Liver (tissue), 9 donors: ENCODE data around the gene C3orf20. TPM values are rescaled to one million over a fixed set of nuclear protein-coding genes. Genes with fewer than 3 reads are reported as not detected.

Source experiments
- DNase-seq: peaks from one replicate; pipeline ENCODE4 v3.0.0-alpha.2; 2017; ENCODE audit warnings: low spot score
- H3K27ac ChIP-seq, 2 donors: one replicate each; pipeline ENCODE4 v1.7.0; 2013; ENCODE audit warnings: inconsistent platforms in 2 of 2, low read length in 2 of 2, control low read depth in 1 of 2, low read depth in 1 of 2, mild to moderate bottlenecking in 1 of 2
- H3K27me3 ChIP-seq, 4 donors: one replicate each; pipeline versions ENCODE4 v1.6.1 to v1.7.0; 2013; ENCODE audit warnings: low read length in 3 of 4, inconsistent platforms in 1 of 4, mild to moderate bottlenecking in 1 of 4, moderate library complexity in 1 of 4; ENCODE audit not compliant: control insufficient read depth in 4 of 4, insufficient read depth in 4 of 4
- H3K36me3 ChIP-seq, 4 donors: one replicate each; pipeline versions ENCODE4 v1.6.1 to v1.7.0; 2013; ENCODE audit warnings: low read length in 3 of 4, mild to moderate bottlenecking in 3 of 4, low read depth in 1 of 4, moderate library complexity in 1 of 4; ENCODE audit not compliant: control insufficient read depth in 4 of 4, insufficient read depth in 3 of 4
- H3K4me1 ChIP-seq, 4 donors: one replicate each; pipeline versions ENCODE4 v1.6.1 to v1.7.0; 2013; ENCODE audit warnings: low read length in 3 of 4, mild to moderate bottlenecking in 3 of 4, moderate library complexity in 1 of 4; ENCODE audit not compliant: control insufficient read depth in 4 of 4, insufficient read depth in 4 of 4
- H3K4me3 ChIP-seq, 3 donors: one replicate each; pipeline versions ENCODE4 v1.6.1 to v1.7.0; 2013; ENCODE audit warnings: low read length in 3 of 3, control low read depth in 1 of 3, low read depth in 1 of 3, mild to moderate bottlenecking in 1 of 3
- H3K9ac ChIP-seq, 2 donors: one replicate each; pipeline ENCODE4 v1.7.0; 2013; ENCODE audit warnings: low read length in 2 of 2, mild to moderate bottlenecking in 2 of 2, moderate library complexity in 2 of 2, control low read depth in 1 of 2, low read depth in 1 of 2
- H3K9me3 ChIP-seq, 4 donors: one replicate each; pipeline versions ENCODE4 v1.6.1 to v1.7.0; 2013; ENCODE audit warnings: low read length in 3 of 4; ENCODE audit not compliant: control insufficient read depth in 4 of 4
- EGR1 ChIP-seq, 2 donors: IDR thresholded peaks; 2 replicates each; pipeline ENCODE4 v1.6.1; 2016 to 2018; ENCODE audit warnings: antibody characterized with exemption in 2 of 2, low read depth in 2 of 2
- HNF4A ChIP-seq, 2 donors: conservative IDR thresholded peaks; 2 replicates each; pipeline ENCODE4 v1.6.1; 2016; ENCODE audit warnings: antibody characterized with exemption in 2 of 2, mild to moderate bottlenecking in 2 of 2
- HNF4G ChIP-seq: IDR thresholded peaks from 2 replicates; pipeline ENCODE4 v1.6.1; 2016; ENCODE audit warnings: antibody characterized with exemption
- NR2F2 ChIP-seq: IDR thresholded peaks from 2 replicates; pipeline ENCODE4 v1.6.1; 2016; ENCODE audit warnings: antibody characterized with exemption
- RAD21 ChIP-seq, 2 donors: IDR thresholded peaks; 2 replicates each; pipeline ENCODE4 v1.6.1; 2016; ENCODE audit warnings: antibody characterized with exemption in 2 of 2, mild to moderate bottlenecking in 2 of 2
- REST ChIP-seq: IDR thresholded peaks from 2 replicates; pipeline ENCODE4 v1.6.1; 2016; ENCODE audit warnings: antibody characterized with exemption, mild to moderate bottlenecking
- RXRA ChIP-seq, 2 donors: IDR thresholded peaks; 2 replicates each; pipeline ENCODE4 v1.6.1; 2017 to 2018; ENCODE audit warnings: antibody characterized with exemption in 2 of 2, mild to moderate bottlenecking in 1 of 2
- SP1 ChIP-seq: IDR thresholded peaks from 2 replicates; pipeline ENCODE4 v1.6.1; 2018; ENCODE audit warnings: antibody characterized with exemption, mild to moderate bottlenecking
- WGBS: extraction: QIAGEN DNeasy Blood & Tissue Kit; methylation state at CpG from one replicate; pipeline ENCODE4 v1.1.7; 2013; 5-methylcytosine and 5-hydroxymethylcytosine counted together
- polyA plus RNA-seq, 2 donors: library from polyadenylated mRNA; stranded (reverse) in 1 of 2; unstranded in 1 of 2; fragments of 200-250 nt in 1 of 2; fragments of >200 nt in 1 of 2; fragmentation: Nextera tagmentation in 1 of 2; extraction: Ambion mirVana in 1 of 2; gene quantifications; one replicate each; pipeline versions ENCODE4 v1.2.1 to v1.2.3, GENCODE V29; 2013 to 2015
- total RNA-seq, 2 donors: library from RNA; depleted of rRNA; stranded (reverse); fragments of >200 nt; gene quantifications; one replicate each; pipeline ENCODE4 v1.2.3, GENCODE V29; 2014
- donor health status: healthy.
- donor health status: healthy.
- donor health status: healthy.
- donor health status: healthy.
- donor health status: healthy.

The C3orf20 gene
- total and polyA plus RNA-seq, 4 donors = 0.05 to 0.08 TPM; not detected in 2

DNA sequence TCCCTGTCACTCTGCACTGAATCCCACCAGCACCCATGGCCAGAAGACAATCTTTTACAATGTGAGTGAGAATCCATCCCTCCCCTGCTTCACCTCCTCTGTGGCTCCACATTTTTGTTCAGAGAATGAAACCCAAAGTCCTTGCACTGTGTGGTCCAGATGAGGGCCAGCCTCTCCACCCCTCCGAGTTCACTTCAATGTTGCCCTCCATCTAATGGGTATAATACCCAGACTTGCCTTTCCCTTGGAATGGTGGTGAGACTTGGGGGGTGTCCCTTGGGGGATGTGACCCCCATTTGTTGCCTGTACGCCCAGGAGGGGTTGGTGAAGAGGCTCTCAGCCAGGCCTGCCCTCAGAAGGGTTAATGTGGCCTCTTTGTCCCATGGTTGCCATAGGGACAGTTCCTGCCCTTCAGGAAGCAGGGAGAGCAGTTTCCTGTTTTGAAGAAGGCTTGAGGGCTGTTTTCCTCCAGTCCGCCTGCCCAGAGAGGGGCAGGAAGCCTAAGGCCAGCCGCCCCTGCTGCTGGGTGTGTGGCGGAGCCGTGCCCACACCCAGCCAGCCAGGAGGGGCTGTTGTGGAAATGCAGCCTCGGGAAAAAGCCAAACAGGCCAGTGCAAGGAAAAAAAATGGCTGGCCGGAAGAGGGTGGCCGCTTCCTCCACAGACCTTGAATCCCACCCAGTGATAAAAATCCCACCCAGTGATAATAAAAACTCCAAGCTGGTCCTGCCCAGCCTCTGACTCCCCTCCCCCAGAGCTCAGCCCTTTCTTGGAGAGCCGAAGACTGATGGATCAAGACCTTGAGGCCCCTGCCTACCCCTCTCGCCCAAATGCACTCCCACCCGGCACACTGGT lies 129.3 kb downstream of the C3orf20 start:
- no peaks in the 10 kb centered on the region for H3K9me3 ChIP-seq
- no peaks in the 10 kb centered on the region for H3K27me3 ChIP-seq
- TF ChIP-seq HNF4G = peak; percentile 43
- TF ChIP-seq RAD21 (IDR thresholded peaks at IDR 0.05) = no peak
- peak in 1 of 2 donors; percentile 71 for TF ChIP-seq HNF4A (conservative IDR thresholded peaks at IDR 0.05)
- peak; percentile 76 for TF ChIP-seq NR2F2
- TF ChIP-seq SP1 = peak; percentile 9
- H3K27ac ChIP-seq = peak overlapping the region; percentile 48 to 58
- H3K36me3 ChIP-seq = no peaks in the 10 kb centered on the region
- H3K9ac ChIP-seq = no peak overlapping the region
- H3K4me1 ChIP-seq = peaks cover 10 to 31% (median 23%) of the 10 kb centered on the region in 4 donors
- WGBS = 73% methylated on average over 12 of the region's 12 CpGs
- H3K4me3 ChIP-seq = no peak overlapping the region
- DNase-seq = no peak

- 80% methylated on average over 7 of the region's 7 CpGs for WGBS
- TF ChIP-seq RAD21 (IDR thresholded peaks at IDR 0.05) (no peak), SP1 (no peak), REST (no peak), HNF4G (no peak)
- DNase-seq = no peak
- Histone ChIP-seq H3K4me3 (no peak overlapping the region), H3K27me3 (no peaks in the 10 kb centered on the region), H3K9me3 (no peaks in the 10 kb centered on the region), H3K9ac (no peak overlapping the region), H3K4me1 (peaks cover 10 to 34% (median 24%) of the 10 kb centered on the region in 4 donors), H3K36me3 (no peaks in the 10 kb centered on the region), H3K27ac (no peak overlapping the region)
These were observed 130.2 kb downstream of the C3orf20 start for GRCh38 chr3:14804835-14805780.

DNA sequence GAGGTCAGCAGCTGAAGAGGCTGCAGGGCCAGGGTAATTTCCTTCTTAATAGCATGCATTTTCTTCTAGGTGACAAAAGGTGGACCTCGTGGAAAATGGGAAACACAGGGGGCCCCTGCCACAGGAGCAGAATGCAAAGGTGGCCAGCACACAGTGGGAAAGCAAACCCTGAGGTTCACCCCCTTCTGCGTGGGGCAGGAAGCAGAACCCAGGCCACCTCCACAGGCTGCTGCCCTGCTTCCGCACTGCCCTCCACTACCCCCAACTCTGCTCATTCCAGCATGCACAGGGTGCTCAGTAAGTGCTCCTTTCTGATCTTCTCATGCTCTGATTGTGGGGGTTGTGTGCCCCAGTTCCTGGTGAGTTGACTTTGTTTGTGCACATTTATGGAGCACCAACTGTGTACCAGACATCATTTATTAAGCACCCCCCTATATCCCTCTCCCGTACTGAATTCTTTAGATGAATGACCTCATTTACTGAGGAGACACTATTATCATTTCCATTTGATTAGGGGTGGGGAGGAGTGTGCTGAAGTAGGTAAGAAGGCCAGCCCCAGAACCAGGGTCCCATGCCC lies 131.1 kb downstream of the C3orf20 start:
- no peak for DNase-seq
- no peak overlapping the region for H3K4me3 ChIP-seq
- peaks cover 13 to 37% (median 28%) of the 10 kb centered on the region in 4 donors for H3K4me1 ChIP-seq
- no peak for TF ChIP-seq RXRA (IDR thresholded peaks at IDR 0.05)
- TF ChIP-seq EGR1 (IDR thresholded peaks at IDR 0.05; ENCODE audit: low read depth in 2 of 2) = no peak
- TF ChIP-seq NR2F2 = no peak
- no peak overlapping the region for H3K9ac ChIP-seq
- H3K36me3 ChIP-seq = no peaks in the 10 kb centered on the region
- H3K9me3 ChIP-seq = no peaks in the 10 kb centered on the region
- no peaks in the 10 kb centered on the region for H3K27me3 ChIP-seq
- H3K27ac ChIP-seq = no peak overlapping the region
- 77% methylated on average over 4 of the region's 4 CpGs for WGBS
